DOHH2 (cell line): ENCODE measurements around the gene YES1.

Experiments used
- CTCF ChIP-seq: fragments of 200-600 bp; sonication (generic); IDR thresholded peaks from one replicate; pipeline ENCODE4 v1.5.1; 2014; ENCODE audit warnings: antibody characterized with exemption, mild to moderate bottlenecking, low read depth, low read length; ENCODE audit not compliant: poor library complexity, severe bottlenecking
- EZH2phosphoT487 ChIP-seq: fragments of 200-600 bp; sonication (generic); IDR thresholded peaks from 2 replicates; pipeline ENCODE4 v1.6.1; 2017; ENCODE audit warnings: borderline replicate concordance, mild to moderate bottlenecking, antibody characterized with exemption, low read length, moderate library complexity, mixed read lengths

GRCh38 chr18:723541-724080 is 88.4 kb downstream of the YES1 start:
- no peak for TF ChIP-seq CTCF
- no peak for TF ChIP-seq EZH2phosphoT487
